NOMO-1 treated with dmso at 0.1 percent for 144 hours (cell line): Measurements from ENCODE around the gene HOXB5.

Experiments
- DNase-seq: peaks from one replicate; lab custom pipeline; 2025; ENCODE audit not compliant: unreplicated experiment; lab: John Stamatoyannopoulos, UW

Gene HOXB5

DNA sequence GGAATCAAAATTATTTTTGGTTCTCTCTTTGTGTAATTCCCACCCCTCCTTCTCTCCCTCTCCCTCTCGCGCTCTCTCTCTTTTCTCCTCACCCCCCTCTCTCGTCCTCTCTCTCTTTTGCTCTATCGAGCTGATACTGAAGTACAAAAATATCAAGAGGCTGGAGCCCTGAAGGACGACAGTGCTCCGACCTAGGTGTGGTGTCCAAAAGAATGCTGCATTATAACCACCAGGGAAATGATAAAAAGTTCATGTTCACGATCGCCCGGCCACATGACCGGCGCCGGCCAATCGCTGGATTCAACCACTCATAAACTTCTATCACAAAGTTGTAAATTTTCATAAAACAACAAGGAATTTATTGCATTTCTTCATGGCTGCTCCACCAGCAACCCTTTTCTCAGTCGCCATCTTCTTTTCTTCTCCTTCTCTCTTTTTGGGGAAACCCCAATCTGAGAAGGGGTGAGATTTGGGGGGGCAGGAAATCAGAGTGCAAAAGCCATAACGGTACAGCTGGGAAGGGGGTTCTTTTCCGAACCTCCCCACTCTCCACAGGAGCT lies 11.3 kb upstream of the HOXB5 start, which contains the start of gene HOXB6:
TSS of gene HOXB6 (minus strand) at position 217 of the 560 bp plus-strand sequence. CDS start 6,836 bp downstream, outside the sequence.
- no peak for DNase-seq

DNA sequence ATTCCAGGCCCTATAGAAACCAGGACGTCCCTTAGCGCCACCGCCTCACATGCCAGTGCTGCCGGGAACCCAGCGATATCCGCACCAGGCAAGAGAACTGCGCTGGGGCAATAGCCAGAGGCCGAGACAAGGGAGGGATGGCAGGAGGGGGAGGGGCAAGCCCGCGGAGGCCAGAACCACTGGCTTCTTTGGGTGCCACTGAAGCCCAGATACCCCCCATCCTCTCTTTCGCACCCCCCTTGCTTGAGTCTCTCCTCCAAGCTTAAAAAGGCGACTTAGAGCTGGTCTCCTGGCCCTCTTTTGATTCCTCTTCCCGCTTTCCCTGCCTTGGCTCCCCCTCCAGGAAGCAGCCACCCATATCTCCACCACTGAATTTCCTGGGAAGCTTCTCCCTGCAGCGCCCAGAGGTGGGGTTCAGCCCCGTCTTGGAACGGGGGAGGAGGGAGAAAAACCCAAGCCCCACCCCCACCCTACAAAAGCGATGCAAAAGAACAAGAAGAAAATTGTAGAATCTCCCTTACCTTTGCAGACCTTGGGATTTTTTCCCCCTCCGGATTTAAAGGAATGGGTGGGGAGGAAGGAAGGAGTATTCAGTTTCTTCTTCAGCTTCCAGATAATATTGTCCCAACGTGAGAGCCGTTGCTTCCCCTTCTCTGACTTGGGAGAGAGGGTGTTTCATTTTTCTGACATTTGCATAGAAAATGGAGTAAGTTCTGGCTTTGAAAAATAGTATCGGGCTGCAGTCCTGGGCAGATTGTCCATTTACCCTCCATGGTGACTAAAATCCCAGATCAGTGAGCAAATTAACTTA lies 10.6 kb upstream of the HOXB5 start:
- no peak for DNase-seq

DNA sequence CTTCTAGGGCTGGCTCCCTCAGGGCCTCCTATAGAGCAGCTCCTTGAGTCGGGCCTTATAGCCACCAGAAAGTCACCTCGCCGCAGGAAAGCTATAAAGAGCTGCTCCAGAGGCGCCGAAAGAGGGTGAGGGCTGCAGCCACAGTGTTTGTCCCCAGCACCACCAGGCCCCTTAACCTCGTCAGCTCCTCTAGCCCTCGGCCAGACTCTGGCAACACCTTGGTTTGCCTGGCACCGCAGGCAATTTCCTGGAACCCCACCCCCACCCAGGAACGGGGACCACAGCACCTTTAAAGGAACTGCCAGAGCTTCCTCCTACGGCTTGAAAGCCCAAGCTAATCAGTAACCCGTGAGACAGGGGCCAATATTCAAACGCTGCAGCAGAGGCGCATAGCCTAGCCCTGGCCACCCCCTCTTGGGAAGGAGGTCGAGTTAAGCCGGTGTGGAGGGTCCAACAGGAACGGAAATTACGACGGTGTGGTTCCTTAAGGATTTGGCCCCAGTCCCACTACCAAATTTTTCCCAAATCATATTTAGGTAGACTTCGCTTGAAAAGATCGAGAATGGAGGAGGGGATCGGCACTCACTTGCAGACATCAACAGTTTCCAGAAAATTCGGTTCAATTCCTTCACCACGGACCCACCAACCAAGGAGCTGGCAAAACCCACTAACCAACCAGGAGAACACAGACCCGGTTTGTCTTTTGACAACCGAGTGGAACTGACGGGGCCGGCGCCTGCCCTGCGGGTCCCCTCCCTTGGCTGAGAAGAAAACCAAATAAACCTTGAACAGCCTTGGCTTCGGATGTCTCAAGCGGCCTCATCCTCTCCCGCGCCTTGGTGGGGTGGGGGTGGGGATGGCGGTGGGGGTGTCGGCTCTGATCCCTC lies 8.2 kb upstream of the HOXB5 start:
- DNase-seq = no peak

DNA sequence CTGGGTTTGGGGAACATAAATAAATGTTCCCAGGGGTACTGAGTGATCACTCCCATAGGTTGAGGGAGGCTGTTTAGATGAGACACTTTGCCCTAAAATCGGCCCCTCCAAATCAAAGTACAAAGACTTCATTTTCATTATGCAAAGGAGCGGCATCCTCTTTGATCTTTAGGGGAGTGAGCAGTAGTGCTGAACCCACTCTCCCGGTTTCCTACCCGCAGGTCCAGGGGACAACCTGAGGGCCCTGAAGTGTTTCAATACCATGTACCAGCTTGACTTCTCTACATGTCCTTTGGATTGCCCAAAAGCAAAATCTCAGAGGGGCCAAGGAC lies 7.6 kb upstream of the HOXB5 start:
- DNase-seq = no peak

DNA sequence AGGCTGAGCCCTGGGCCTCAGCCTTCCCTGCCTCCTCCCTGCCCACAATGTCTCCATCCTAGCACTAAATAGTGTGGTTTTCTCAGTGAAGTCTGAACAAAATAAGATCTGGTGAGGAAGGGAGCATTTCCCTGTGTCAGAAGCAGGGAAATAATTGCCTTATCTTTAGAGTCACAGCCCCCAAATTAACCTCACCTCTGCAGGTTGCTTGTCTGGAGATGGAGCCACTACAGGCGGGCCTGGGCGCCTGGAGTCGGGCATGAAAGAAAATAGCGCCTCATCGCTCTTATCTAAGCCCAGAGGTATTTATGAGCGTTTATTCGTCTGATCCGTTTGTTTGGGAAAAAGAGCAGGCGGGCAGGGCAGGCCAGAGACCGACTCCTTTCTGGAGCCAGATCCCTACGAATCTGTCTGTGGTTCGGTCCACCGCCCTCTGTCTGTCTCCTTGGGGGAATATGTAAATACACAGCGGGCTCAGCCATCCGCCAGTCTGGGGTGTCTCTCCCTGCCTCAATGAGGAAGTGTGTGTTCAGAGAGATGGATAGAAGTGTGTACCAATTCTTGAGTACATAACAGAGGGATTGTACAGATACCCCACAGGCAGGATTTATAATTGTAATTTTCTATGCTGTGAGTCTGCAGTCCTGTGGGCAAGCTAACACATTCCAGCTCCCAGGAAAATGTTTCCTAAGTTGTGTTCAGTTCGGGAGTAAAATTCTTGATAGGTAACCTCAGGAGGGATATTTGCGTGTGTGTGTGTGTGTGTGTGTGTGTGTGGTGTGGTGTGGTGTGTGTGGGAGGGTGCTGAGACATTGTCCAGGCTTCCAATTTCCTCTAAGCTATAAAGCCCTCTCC lies 6.9 kb upstream of the HOXB5 start:
- no peak for DNase-seq

DNA sequence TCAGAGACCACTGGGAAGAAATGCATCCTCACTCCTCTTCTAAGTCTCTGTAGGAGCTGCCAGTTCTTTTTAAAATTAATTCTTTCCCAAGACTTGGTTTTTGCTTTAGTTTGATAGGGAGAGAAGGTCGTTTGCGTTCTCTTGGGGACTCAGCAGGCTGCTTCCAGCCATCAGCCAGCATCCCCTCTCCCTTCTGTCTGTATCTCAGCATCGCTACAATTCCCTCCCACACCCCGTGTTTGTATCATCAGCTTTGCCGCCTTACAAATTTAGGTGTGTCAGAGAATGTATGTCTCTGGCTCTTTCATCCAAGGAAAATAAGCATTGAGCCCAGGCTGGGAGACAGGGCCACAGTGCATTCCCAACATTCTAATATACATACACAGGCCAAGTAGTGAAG lies 5.8 kb upstream of the HOXB5 start:
- DNase-seq = no peak

DNA sequence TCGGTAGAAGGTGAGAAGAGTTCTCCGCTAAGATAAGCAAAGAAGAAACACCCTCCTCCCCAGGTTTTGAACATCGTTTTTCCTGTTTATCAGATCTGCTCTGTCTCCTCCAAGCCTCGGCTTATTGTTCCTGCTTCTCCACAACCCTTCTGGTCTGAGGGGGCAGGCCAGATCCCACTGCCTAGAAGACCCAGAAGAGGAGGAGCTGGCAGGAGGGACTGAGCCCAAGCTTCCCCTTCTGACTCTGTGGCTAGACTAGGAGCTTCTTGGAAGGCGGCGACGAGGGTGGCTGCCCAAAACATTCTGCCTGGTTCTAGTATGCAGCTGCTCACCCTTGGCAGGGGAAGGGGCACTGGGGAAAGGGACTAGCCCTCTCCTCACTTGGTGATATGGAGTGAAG lies 5.2 kb upstream of the HOXB5 start:
- no peak for DNase-seq

DNA sequence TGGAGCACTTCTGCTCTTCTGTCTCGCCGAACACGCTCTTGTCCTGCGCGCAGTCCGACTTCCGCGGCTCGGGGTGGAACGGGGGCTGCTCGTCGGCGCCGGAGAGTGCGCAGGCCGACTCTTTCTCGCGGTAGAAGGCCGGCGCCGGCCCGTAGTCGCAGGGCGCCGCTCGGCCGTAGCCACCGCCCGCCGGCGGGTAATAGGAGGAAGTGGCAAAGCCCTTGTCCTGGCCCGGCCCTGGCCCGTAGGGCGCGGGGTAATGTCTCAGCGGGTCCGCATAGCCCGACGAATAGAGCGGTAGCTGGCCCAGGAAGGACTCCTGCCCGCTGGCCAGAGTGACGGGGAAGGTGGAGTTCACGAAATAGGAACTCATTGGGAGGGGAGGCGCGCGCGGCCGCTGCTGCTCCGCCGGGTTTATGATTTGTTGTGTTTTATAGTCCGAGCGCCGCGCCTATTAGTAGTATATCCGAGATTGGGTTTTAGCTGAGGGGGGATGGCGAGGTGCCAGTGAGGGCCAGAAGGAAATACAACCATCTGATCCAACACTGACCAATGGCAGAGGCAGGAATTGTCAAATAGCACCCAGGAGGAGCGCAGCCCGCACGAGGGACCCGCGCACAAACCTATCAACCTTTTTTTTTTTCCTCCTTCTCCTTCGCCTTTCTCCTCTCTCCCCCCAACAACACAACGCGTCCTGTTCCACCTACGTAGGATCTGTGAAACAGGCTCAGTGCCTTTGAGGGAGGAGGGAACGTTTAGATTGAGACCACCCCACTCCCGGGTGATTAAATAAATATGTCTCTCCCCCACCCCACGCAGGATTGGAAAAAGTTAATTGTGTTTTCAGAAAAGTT lies 4.4 kb upstream of the HOXB5 start:
- DNase-seq = no peak

DNA sequence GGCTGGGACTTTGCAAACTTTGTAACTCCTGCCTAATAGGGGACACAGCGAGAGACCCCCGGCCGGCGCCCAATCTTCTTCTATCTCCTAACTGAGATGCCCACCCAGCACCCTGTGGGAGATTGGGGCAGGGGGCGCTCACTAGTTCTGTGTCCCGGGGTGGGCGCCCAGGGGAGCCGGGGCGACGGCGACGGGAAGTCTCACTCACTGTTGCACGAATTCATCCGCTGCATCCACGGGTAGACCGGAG lies 3.9 kb upstream of the HOXB5 start:
- DNase-seq = no peak

DNA sequence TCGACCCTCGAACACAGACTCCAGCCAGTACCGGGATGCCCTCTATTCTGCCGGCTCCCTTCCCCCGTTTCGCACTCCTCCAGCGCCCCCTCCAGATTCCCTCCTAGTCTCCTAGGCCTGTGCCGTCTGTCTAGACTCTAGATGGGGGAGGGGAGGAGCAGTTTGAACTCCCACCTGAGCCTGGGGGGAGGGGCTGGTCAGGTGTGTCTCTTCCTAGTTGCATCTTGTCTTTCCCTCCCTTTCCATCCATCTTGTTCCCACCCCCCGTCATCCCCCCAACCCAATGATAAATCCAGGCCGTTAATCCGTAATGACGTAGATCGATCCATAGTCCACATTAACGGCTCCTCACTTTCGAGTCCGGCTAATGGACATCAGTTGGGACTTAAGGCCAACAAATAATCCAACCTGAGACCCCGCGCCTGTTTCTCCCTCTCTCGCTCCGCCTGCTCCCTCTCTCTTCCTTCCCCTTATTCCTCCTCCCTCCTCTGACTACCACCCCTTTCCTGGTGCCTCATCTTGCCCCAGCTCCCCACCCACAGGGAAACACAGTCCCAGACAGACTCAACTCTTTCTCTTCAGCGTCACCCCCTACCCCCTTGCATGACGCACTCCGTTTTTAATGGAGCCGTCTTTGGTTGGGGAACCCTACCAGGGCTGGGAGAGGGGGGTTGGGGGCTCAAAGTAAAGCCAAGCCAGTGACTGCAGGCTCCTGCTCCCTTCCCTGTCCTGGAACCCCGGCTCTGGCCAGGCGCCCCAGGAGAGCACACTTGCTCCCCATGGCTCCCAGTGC lies 3.4 kb upstream of the HOXB5 start:
- DNase-seq = no peak

DNA sequence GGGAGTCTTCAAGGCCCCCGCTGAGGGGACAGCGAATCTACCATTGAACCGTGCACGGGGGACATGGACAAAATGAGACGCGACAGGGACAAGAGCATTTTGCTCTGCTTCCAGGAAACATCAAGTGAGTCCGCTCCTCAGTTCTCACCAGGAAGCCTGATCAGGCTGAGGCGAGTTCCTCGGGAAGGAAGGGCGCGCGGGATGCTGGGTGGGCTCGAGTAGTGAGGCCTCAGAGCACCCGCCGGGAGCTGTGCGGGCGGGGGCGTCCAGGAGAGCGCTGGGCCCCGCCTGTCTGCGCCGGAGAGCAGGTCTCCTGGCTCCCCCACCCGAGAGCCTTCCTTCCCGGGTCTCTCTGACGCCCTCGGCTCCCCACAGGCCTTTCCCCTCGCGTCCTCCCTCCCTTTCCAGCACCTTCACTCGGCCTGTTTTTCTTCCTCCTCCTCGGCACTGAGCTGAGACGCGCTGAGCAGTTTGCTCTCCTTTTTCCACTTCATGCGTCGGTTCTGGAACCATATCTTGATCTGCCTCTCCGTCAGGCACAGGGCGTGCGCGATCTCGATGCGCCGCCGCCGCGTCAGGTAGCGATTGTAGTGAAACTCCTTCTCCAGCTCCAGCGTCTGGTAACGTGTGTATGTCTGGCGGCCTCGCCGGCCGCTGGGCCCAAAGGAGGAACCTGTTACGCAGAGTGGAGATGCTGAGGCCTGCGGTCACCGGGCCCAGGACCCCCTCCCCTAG lies 2.6 kb upstream of the HOXB5 start:
- no peak for DNase-seq

DNA sequence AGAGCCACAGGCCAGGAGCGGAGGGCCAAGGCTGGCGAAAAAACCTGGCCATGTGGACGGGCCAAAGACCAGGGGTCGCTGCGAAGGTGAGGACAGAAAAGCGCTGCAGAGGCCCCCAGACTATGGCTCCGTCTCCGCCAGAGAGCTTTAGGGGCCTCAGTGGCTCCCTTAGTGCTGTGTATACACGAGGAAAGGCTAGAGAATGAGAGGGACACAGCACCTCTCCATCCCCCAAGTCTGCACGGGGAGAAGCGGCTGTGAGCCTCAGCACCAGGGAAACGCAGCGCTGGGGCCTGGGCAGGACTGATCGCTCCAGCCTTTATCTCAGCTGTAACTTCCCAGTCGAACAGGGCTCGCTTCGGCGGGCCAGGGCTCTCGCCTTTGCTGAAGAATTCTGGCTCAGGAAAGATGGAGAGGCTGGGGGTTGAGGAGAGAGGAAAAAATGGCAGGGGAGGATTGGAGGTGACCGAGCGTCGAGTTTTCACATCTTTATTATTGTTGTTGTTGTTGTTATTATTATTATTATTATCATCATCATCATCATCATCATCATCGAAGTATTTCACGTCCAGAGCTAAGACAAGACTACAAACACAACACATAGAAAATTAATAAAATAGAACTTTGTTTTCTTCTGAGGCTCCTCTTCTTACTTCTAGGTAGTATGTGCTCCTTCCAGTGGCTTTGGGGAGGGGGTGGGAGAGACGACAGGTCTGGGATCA lies 1.9 kb upstream of the HOXB5 start:
- DNase-seq = no peak

DNA sequence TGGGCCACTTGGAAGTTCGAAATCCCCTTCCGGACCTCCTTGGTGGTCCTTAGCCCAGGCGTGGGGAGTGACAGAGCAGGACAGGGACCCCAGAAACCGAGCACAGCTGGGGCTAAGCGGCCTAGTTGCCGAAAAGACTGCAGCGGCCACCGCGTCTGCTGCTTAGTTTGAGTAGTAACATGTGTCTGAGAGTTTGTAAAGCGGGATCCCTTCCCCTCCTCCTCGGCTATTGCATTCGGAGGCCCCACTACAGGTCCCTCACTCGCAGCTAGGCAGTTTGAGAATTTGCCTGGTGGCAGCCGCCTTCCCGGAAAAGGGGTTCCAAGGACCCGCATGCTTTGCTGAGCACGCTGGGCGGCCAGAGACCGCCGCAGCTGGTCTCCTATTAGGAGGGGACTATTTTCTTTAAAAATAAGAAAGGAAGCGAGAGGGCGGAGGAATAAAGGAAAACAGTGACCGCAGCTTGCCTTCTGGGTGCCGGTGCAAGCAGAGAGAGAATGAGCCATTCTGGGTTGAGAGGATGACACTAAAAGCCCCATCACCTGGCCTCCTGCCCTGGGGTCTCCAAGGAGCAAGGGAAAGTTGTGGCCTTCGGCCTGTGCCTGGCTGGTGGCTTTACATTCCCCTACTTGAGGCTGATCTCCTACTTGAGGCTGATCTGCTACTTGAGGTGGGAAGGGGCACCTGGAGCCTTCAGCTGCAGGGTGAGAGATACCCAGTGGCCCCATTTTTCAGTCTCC lies 1.1 kb upstream of the HOXB5 start:
- no peak for DNase-seq

DNA sequence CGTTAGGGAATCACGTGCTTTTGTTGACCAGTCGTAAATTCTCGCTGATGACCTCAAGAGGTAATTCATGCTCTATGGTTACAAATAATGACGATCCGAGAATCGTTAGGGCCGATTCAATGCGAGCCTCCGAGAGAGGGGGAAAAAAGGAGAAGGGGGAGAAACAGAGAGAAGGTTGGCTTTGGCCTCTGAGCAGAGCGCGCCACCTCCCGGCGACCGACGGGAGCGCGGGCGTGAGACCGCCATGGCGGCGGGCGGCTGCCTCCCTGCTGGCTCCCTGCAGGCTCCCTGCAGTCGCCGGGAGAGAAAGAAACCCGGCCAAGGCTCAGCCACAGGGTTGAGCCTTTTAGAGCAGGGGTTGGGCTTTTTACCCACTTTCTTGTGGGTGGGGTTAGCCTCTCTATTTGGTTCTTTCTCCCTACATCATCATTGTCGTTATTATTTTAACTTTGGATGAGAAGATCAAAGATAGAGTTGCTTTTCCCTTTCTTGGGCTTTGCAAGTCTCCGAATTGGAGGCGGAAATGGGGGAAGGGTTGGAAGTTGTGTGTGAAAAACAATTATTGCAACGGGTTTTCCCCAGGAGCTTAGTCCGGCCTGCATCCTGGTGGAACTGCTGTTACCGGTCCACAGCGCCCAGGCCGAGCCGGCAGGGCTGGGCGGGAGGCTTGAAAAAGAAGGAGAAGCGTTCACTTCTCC lies 410 bp upstream of the HOXB5 start:
- DNase-seq = peak; percentile 55

DNA sequence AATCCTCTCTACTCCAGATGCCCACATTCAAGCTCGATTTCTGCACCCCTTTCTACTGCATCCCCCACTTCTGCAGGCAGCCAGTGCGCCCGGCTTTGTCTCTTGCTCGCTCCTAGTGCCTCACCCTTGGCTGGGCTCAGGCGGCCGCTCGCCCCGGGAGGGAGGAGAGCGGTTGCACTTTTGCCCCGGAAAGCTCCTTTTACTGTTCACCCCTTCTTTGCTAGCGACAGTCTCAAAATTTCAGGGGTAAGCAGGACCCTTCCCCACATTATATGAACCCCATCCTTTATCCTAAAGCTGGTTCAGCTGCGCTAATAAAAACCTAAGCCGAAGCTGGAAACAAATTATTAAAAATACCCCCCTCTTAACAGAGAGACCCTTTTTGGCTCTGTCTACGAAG lies 1.0 kb downstream of the HOXB5 start:
- no peak for DNase-seq

DNA sequence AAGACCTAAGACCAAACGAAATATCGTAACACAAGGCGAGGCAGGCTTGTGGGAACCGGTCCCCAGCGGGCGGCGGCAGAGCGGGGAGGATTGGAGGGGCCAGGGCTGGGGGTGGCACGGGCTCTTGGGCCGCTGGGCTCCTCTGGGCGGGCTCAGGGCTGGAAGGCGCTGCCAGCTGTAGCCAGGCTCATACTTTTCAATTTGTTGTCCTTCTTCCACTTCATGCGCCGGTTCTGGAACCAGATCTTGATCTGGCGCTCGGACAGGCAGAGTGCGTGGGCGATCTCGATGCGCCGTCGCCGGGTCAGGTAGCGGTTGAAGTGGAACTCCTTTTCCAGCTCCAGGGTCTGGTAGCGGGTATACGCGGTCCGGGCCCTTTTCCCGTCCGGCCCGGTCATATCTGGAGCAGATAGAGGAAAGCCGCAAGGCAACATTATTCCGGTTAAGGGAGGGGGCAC lies 1.5 kb downstream of the HOXB5 start:
- no peak for DNase-seq
